NCI-H82 treated with DMSO at 0.1 percent for 48 hours (cell line): Measurements from ENCODE around the gene MRPL50.

Source experiments
- DNase-seq: peaks from one replicate; lab custom pipeline; 2025; ENCODE audit not compliant: unreplicated experiment; lab: John Stamatoyannopoulos, UW

The MRPL50 gene

GRCh38 chr9:101398068-101398929, at the start of gene MRPL50, which contains the start of gene ZNF189:
Gene MRPL50 (minus strand): TSS chr9:101398618. CDS start chr9:101398592, 26 bp downstream.
Gene ZNF189 (plus strand): TSS chr9:101398851. CDS start chr9:101399157, 306 bp downstream.
- DNase-seq: peak; percentile 96

- no peak for DNase-seq
Observed at GRCh38 chr9:101446732-101447131, 48.3 kb upstream of the MRPL50 start.

- DNase-seq: no peak
Observed at GRCh38 chr9:101445353-101446029, 47.1 kb upstream of the MRPL50 start.

- no peak for DNase-seq
Observed at GRCh38 chr9:101443364-101443771, 45.0 kb upstream of the MRPL50 start.

GRCh38 chr9:101442736-101443135, 44.3 kb upstream of the MRPL50 start:
- no peak for DNase-seq

- no peak for DNase-seq
Observed at GRCh38 chr9:101442318-101442717, 43.9 kb upstream of the MRPL50 start.

GRCh38 chr9:101440714-101441230, 42.4 kb upstream of the MRPL50 start:
- DNase-seq: no peak

- DNase-seq: no peak
Observed at GRCh38 chr9:101438523-101438922, 40.1 kb upstream of the MRPL50 start.

GRCh38 chr9:101437806-101438232, 39.4 kb upstream of the MRPL50 start:
- DNase-seq: no peak

GRCh38 chr9:101435601-101436079, 37.2 kb upstream of the MRPL50 start, which contains the start of gene ALDOB:
Gene ALDOB (minus strand): TSS chr9:101435774. CDS start chr9:101430887, 4,887 bp downstream.
- DNase-seq: no peak

- DNase-seq: no peak
Observed at GRCh38 chr9:101434998-101435397, 36.6 kb upstream of the MRPL50 start.

- DNase-seq: no peak
Observed at GRCh38 chr9:101433229-101433628, 34.8 kb upstream of the MRPL50 start.

GRCh38 chr9:101432740-101433139, 34.3 kb upstream of the MRPL50 start:
- no peak for DNase-seq

GRCh38 chr9:101432171-101432570, 33.8 kb upstream of the MRPL50 start:
- no peak for DNase-seq

- no peak for DNase-seq
Observed at GRCh38 chr9:101429736-101430135, 31.3 kb upstream of the MRPL50 start.

- no peak for DNase-seq
Observed at GRCh38 chr9:101428909-101429308, 30.5 kb upstream of the MRPL50 start.

- DNase-seq: no peak
Observed at GRCh38 chr9:101427957-101428655, 29.7 kb upstream of the MRPL50 start.

- DNase-seq: no peak
Observed at GRCh38 chr9:101427358-101427757, 28.9 kb upstream of the MRPL50 start.

- no peak for DNase-seq
Observed at GRCh38 chr9:101421653-101422065, 23.2 kb upstream of the MRPL50 start.

GRCh38 chr9:101419863-101420262, 21.4 kb upstream of the MRPL50 start:
- no peak for DNase-seq
